Right atrium auricular region (tissue), 2 donors: Measurements from ENCODE around the gene PKM. TPM values are rescaled to one million over a fixed set of nuclear protein-coding genes. Genes with fewer than 3 reads are reported as not detected.
"Not testable (repeated sequence)": the region's sequence is repeated elsewhere in the genome, so short reads cannot be mapped to it uniquely, and the experiment has no call there.

Source experiments
- DNase-seq: peaks from one replicate; pipeline ENCODE4 v3.0.0-alpha.2; 2019; ENCODE audit warnings: low spot score
- H3K27ac ChIP-seq, 2 donors: fragments of 200-600 bp; sonication (generic); 1 replicate in 1 of 2; 2 replicates in 1 of 2; pipeline ENCODE4 v1.5.1; 2016 to 2019
- H3K27me3 ChIP-seq, 2 donors: fragments of 200-600 bp; sonication (generic); one replicate each; pipeline versions ENCODE4 v1.5.1 to v1.6.0; 2017 to 2019
- H3K36me3 ChIP-seq: fragments of 200-600 bp; sonication (generic); one replicate; pipeline ENCODE4 v1.5.1; 2016
- H3K4me1 ChIP-seq, 2 donors: fragments of 200-600 bp; sonication (generic); one replicate each; pipeline versions ENCODE4 v1.5.1 to v1.6.0; 2017 to 2019
- H3K4me3 ChIP-seq, 2 donors: fragments of 200-600 bp; sonication (generic); 1 replicate in 1 of 2; 2 replicates in 1 of 2; pipeline ENCODE4 v1.5.1; 2017 to 2019; ENCODE audit warnings: mild to moderate bottlenecking in 1 of 2, moderate library complexity in 1 of 2
- H3K9me3 ChIP-seq, 2 donors: fragments of 200-600 bp; sonication (generic); one replicate each; pipeline ENCODE4 v1.5.1; 2019
- total RNA-seq, 2 donors: library from RNA; depleted of rRNA; stranded (reverse); fragments of >200 nt; gene quantifications; one replicate each; pipeline ENCODE4 v1.1.0, GENCODE V29; 2016
- TF ChIP-seq, protein P1 (sequence below), 2 donors: fragments of 200-600 bp; sonication (generic); IDR thresholded peaks; one replicate each; pipeline ENCODE4 v1.5.1; 2019; ENCODE audit warnings: antibody characterized with exemption in 2 of 2

Gene PKM
- total RNA-seq, 2 donors from 2014 or later, result 538 to 934 TPM

DNA sequence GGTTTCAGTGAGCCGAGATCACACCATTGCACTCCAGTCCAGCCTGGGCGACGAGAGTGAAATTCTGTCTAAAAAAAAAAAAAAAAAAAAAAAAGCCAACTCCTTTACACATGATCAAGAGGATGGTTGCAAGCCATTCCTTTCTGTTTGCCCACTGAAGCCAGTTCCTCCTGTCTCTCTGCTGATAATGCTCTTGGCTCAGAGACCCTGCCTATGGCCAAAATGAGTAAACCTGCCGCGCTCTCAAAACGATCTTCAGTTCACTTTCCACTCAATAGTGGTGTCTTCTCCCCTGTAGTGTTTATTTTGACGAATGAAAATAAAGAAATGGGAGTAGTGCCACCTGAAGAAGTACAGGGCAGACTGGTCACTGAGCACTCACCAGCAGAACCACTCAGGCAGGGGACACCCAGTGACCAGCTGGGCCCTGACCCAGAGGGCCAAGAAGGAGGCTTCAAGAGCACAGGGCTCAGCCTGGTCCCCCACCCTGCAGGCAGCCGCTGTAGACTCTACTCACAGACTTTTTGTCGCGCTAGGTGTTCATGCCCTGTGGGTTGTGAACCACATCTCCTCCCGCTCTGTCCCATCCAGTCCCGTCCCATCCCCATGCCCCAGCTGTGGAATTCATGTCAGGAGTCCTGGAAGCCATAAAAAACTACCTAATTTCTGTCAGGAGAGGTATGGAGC is 57.0 kb downstream of the PKM start:
- DNase-seq, result no peak
- H3K36me3 ChIP-seq, result no peaks in the 10 kb centered on the region
- no peaks in the 10 kb centered on the region for H3K27me3 ChIP-seq
- no peaks in the 10 kb centered on the region for H3K9me3 ChIP-seq
- TF ChIP-seq, protein P1, sequence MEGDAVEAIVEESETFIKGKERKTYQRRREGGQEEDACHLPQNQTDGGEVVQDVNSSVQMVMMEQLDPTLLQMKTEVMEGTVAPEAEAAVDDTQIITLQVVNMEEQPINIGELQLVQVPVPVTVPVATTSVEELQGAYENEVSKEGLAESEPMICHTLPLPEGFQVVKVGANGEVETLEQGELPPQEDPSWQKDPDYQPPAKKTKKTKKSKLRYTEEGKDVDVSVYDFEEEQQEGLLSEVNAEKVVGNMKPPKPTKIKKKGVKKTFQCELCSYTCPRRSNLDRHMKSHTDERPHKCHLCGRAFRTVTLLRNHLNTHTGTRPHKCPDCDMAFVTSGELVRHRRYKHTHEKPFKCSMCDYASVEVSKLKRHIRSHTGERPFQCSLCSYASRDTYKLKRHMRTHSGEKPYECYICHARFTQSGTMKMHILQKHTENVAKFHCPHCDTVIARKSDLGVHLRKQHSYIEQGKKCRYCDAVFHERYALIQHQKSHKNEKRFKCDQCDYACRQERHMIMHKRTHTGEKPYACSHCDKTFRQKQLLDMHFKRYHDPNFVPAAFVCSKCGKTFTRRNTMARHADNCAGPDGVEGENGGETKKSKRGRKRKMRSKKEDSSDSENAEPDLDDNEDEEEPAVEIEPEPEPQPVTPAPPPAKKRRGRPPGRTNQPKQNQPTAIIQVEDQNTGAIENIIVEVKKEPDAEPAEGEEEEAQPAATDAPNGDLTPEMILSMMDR (IDR thresholded peaks at IDR 0.05), result no peak
- H3K27ac ChIP-seq, result no peak overlapping the region
- no peak overlapping the region for H3K4me3 ChIP-seq
- peaks cover 0 to 4% of the 10 kb centered on the region in 2 donors for H3K4me1 ChIP-seq

DNA sequence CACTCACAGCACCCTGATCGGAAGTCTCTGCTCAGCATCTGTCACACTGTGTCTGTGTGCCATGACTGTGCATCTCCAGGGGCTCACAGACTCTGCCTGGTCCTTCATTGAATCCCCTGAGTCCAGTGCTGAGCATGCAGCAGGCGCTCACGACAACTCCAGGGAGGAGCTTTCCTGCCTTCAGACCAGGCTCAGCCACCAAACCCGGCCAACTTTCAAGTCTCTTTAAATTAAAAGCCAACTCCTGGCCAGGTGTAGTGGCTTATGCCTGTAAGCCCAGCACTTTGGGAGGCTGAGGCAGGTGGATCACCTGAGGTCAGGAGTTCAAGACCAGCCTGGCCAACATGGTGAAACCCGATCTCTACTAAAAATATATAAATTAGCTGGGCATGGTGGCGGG is 57.6 kb downstream of the PKM start:
- peaks cover 0 to 10% of the 10 kb centered on the region in 2 donors for H3K4me1 ChIP-seq
- no peaks in the 10 kb centered on the region for H3K36me3 ChIP-seq
- no peak overlapping the region for H3K27ac ChIP-seq
- no peaks in the 10 kb centered on the region for H3K9me3 ChIP-seq
- no peak overlapping the region for H3K4me3 ChIP-seq
- H3K27me3 ChIP-seq, result no peaks in the 10 kb centered on the region
- DNase-seq, result no peak
- TF ChIP-seq, protein P1 (IDR thresholded peaks at IDR 0.05), result no peak

DNA sequence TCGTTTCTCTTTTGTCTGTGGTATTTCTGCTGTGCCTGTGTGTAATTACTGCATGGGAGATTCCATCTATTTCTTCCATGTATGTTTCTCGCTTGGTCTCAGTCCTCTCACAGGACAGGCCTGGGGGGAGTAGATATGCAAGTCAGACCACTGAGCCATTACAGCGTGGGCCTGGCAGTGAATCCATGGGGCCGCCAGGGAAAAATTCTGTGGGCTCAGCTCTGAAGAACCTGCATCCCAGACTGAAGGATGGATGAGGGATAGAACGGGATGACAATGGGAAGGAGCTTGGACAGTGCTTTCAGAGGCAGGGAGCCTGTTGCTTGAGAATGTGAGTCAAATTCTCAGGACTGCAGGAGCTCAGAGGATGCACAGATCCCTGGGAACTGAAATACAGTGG is 58.2 kb downstream of the PKM start:
- no peak for DNase-seq
- Histone ChIP-seq H3K27me3 (no peaks in the 10 kb centered on the region), H3K4me1 (peaks cover 0 to 15% of the 10 kb centered on the region in 2 donors), H3K36me3 (no peaks in the 10 kb centered on the region), H3K4me3 (no peak overlapping the region), H3K27ac (no peak overlapping the region), H3K9me3 (no peaks in the 10 kb centered on the region)
- TF ChIP-seq, protein P1 (IDR thresholded peaks at IDR 0.05), result no peak

DNA sequence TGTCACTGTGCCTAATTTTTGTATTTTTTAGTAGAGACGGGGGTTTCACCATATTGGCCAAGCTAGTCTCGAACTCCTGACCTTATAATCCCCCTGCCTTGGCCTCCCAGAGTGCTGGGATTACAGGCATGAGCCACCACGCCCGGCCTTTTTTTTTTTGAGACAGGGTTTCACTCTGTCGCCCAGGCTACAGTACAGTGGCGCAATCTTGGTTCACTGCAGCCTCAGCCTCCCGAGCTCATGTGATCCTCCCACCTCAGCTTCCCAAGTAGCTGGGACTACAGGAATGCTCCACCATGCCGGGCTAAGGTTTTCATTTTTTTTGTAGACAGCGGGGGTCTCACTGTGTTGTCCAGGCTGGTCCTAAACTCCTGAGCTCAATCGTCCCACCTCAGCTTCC is 59.0 kb downstream of the PKM start:
- H3K9me3 ChIP-seq, H3K4me3 ChIP-seq, H3K27ac ChIP-seq, H3K36me3 ChIP-seq, H3K27me3 ChIP-seq, DNase-seq: not testable (repeated sequence)
- H3K4me1 ChIP-seq, result peaks cover 0 to 15% of the 10 kb centered on the region in 2 donors

DNA sequence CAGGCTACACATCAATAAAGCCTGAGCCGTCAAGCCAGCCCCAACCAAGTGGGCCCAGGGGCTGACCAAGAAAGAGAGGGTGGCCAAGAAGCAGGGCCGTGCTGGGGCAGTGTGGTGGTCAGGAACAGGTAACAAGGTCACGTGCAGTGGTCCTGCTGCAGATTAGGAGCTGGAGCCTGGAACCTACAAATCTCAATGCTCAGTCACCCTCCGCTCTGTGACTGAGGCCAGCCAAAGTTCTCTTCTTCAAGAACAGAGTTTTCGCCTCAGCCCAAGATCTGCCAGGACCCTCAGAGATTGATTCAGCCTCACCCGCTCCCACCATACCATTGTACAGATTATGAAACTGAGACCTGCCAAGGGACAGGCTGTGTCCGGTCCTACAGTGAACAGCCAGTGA is 60.3 kb downstream of the PKM start:
- TF ChIP-seq, protein P1 (IDR thresholded peaks at IDR 0.05), result no peak
- H3K27me3 ChIP-seq, result no peaks in the 10 kb centered on the region
- no peaks in the 10 kb centered on the region for H3K36me3 ChIP-seq
- peaks cover 0 to 15% of the 10 kb centered on the region in 2 donors for H3K4me1 ChIP-seq
- DNase-seq, result no peak
- no peak overlapping the region for H3K27ac ChIP-seq
- H3K9me3 ChIP-seq, result no peaks in the 10 kb centered on the region
- no peak overlapping the region for H3K4me3 ChIP-seq

DNA sequence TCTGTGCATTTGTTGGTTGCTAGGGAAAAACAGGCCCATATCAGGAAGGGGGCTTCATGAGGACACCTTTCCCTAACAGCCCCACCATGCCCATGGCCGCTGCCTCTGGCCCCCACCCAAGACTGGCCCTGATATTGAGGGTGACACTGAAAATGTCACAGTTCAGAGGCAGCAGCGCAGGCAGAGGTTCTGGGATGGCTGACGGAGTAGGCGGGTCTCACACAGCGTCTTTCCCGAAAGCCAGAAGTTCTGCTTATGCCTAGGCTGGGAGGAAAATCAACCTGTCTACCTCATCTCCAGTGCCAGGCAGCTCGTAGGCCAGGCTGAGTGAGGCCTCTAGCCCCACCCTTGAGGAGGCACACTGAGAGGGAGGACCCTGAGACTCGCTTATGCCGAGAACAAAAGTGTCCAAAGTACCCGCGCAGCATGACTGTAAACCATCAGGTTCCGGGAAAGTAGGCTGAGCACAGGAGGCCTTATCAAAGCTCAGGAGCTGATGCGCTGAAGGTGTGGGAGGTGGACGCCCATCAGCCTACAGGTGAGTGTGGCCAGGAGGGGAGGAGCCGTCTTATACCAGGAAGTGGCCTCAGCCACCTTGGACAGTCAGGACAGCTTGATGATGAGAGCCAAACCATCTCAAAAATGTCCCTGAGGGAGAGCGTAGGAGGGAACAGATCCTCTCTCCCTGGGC is 60.9 kb downstream of the PKM start:
- no peaks in the 10 kb centered on the region for H3K36me3 ChIP-seq
- H3K4me1 ChIP-seq, result peaks cover 0 to 15% of the 10 kb centered on the region in 2 donors
- no peak overlapping the region for H3K4me3 ChIP-seq
- TF ChIP-seq, protein P1 (IDR thresholded peaks at IDR 0.05), result no peak
- no peak overlapping the region for H3K27ac ChIP-seq
- DNase-seq, result no peak
- no peaks in the 10 kb centered on the region for H3K9me3 ChIP-seq
- H3K27me3 ChIP-seq, result no peaks in the 10 kb centered on the region
